ENCODE measurements around the gene RAB24. TPM values are rescaled to one million over a fixed set of nuclear protein-coding genes. Genes with fewer than 3 reads are reported as not detected.
"Not testable (repeated sequence)": the region's sequence is repeated elsewhere in the genome, so short reads cannot be mapped to it uniquely, and the experiment has no call there.

RAB24 gene
- total and polyA plus RNA-seq, 2 of the 4 experiments (the other 2 are of a cell fraction) = 18.5 to 60.8 TPM

- peaks cover 27% of the 10 kb centered on the region for H3K36me3 ChIP-seq (ENCODE audit: control insufficient read depth, insufficient read depth, low read length)
- ATAC-seq (ENCODE audit: low read depth); H4K5ac ChIP-seq (ENCODE audit: low read depth, low read length); H3K56ac ChIP-seq (ENCODE audit: extremely low read depth, insufficient read depth, low read length); H3K23ac ChIP-seq (ENCODE audit: low read depth, low read length); dilution Hi-C loops (cut with HindIII; ENCODE audit: low sequenced_read_pairs, unreplicated experiment); H3K27ac ChIP-seq (ENCODE audit: insufficient read depth, low read length); H3K4ac ChIP-seq (ENCODE audit: low read depth, low read length); H2BK15ac ChIP-seq (ENCODE audit: low read depth, low read length); H4K91ac ChIP-seq (ENCODE audit: insufficient read depth, low read depth, low read length); H3K14ac ChIP-seq (replicated peaks; ENCODE audit: low read depth, low read length); DNase-seq; POLR2A ChIA-PET (ENCODE audit: unreplicated experiment); intact Hi-C loops (cut with micrococcal nuclease); H3K18ac ChIP-seq (ENCODE audit: low read depth, low read length); H2BK120ac ChIP-seq (ENCODE audit: low read depth, low read length); H2BK20ac ChIP-seq (ENCODE audit: low read depth, low read length); in situ Hi-C loops (cut with MboI; ENCODE audit: low sequenced_read_pairs); H4K8ac ChIP-seq (ENCODE audit: low read depth in 2 of 2, low read length in 2 of 2); H3K9ac ChIP-seq (ENCODE audit: low read depth, low read length); H2BK5ac ChIP-seq (ENCODE audit: low read depth, low read length, poor library complexity, severe bottlenecking); H2AK5ac ChIP-seq (ENCODE audit: low read depth, low read length); H3K4me3 ChIP-seq (ENCODE audit: insufficient read depth, low read depth, low read length); H3K9me3 ChIP-seq (ENCODE audit: control insufficient read depth, insufficient read depth, low read length); CTCF ChIA-PET; H2AFZ ChIP-seq (replicated peaks; ENCODE audit: low read length, poor library complexity); BruUV-seq (replicated peaks); H3K27me3 ChIP-seq (ENCODE audit: control insufficient read depth, insufficient read depth, low read length); H3K9me1 ChIP-seq (ENCODE audit: insufficient read depth, low read length); H3K4me2 ChIP-seq (ENCODE audit: low read depth, low read length): not testable (repeated sequence)
- H3K79me1 ChIP-seq (ENCODE audit: low read depth in 1 of 2, low read length in 2 of 2) = peaks cover 16 to 82% of the 10 kb centered on the region in 2 experiments; a peak in 3 of 4 replicates
- peaks cover 10% of the 10 kb centered on the region for H3K4me1 ChIP-seq (ENCODE audit: control insufficient read depth, insufficient read depth, low read length)
- WGBS, 2 experiments (ENCODE audit: extremely low coverage in 2 of 2, insufficient read length in 1 of 2) = 100% methylated on average over 1 of the region's 11 CpGs; no CpG with 5 or more reads in 1 of the 2 experiments
- H2AK9ac ChIP-seq (replicated peaks; ENCODE audit: low read depth, low read length, poor library complexity) = peak overlapping the region; percentile 8
- H4K20me1 ChIP-seq (ENCODE audit: insufficient read depth, low read length) = peaks cover 43% of the 10 kb centered on the region
These were observed 2.7 kb upstream of the RAB24 start for GRCh38 chr5:177306103-177306640.
